NCI-H526 treated with DMSO at 0.1 percent for 48 hours (cell line): ENCODE measurements around the gene KCNJ3.
A peak's percentile ranks its signal among the peaks of the same experiment; 100 is the strongest.

ENCODE experiments used
- DNase-seq: peaks from one replicate; lab custom pipeline; 2025; lab: John Stamatoyannopoulos, UW

The KCNJ3 gene

DNA sequence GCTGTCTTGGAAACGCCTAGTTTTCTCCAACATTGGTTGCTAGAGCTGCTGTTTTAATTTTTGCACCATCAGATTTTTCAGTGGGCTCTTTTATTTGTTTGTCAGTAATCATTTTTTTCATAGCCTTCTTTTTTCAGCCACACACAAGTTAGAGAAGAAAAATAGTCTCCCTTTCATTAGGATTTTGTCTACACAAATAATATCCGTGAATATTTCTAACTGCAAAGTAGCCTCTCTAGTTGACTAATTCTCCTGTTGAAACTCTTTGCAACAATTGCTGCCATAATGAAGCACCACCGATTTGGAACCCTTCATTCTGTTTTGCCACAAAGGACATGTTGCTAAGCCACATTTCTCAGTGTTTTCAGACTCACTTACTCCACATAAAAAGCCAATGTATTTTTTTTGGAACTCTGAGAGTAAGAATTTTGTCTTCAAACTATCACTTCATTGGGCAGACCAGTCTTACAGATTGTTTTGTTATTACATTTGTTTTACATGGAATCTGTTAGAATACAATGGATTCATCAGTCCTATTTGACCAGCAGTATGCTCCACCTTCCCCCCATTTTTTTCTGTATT, 9.6 kb downstream of the KCNJ3 start:
- DNase-seq, result no peak

DNA sequence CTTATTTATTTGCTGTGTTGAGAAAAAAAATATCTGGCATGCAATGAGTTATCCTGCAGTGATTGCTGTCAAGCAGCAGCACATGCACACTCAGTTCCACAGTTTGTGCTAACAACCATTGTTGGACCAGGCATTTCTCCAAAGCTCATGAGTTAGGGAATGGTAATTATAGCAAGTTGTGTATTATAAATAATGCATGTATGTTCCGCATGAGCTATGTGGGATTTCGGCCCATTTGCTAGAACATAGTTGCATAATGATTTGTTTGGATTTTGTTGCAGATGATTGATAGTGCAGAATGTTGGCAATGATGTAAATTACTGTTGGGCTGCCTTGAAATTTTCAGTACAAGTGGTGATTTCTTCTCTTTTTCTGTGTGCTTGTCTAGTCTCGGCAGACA, 10.7 kb downstream of the KCNJ3 start:
- DNase-seq, result no peak

DNA sequence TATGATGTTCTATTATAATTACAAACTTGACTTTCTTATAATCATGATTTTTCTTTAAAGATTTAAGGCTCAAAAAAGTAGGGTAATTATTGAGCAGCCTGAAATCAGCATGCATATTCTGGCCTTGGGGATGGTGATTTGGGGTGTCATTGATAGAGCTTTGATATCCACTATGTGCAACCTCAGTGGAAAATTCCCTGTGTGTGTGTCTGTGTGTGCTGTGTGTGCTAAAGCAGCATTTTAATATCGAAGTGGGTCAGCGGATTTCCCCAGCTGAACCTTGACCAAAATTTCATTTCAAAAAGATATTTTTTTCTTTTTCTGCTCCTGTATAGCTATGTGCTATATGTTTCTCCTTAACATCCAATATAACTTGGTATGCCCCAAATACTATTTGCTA, 11.6 kb downstream of the KCNJ3 start:
- DNase-seq, result no peak

DNA sequence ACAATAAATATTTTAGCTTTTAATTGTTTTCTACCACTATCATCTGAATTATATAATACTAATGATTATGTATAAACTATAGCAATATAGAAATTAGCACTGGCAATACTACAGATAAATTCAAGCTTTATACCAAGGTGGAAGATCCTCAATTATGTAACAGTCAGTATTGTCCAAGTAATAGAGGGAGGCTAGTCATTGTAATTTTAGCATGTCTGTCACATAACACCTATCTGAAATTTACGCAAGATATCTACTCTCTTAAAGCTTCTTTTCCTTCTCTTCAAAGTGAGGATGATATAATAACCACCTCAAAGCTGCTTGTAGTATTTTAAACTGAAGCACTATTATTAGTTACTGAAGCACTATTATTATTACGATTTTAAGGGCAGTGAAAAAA, 12.2 kb downstream of the KCNJ3 start:
- DNase-seq, result no peak

DNA sequence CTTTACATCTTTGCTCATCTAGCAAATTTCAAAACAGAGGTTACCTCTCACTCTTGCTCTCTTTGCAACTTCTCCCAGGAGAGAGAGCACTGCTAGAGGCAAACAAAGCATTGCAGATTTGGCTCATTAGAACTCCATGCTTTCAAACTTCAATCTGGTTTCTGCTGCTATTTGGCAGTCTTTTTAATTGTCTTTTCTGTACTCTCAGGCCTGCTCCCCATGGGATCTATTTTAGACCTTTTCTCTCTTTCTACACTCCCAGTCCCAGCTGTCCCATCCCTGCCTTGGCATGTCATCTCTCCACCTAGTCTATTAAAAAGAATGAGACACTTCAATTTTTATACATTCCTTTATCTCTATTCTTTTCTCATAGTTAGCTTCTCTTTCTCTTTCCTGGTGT, 15.2 kb downstream of the KCNJ3 start:
- no peak for DNase-seq

DNA sequence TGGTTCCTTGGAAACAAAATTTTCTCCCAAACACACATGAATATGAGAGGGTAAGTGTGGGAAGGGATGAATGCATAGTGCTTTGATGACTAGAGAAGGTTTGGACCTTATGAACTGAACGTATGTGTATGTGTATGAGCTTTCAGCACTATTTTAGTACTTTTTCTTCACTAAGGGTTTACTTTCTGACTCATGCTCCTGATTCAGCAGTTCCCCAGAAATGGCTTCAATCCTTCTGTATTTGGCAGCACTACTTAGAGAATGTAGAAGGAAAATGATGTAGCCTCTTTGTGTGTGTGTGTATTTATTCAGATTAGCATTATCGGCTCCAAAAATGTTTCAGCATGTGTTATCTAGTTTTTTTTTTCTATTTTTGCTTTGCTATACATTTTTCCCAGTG, 22.2 kb downstream of the KCNJ3 start:
- DNase-seq, result no peak

DNA sequence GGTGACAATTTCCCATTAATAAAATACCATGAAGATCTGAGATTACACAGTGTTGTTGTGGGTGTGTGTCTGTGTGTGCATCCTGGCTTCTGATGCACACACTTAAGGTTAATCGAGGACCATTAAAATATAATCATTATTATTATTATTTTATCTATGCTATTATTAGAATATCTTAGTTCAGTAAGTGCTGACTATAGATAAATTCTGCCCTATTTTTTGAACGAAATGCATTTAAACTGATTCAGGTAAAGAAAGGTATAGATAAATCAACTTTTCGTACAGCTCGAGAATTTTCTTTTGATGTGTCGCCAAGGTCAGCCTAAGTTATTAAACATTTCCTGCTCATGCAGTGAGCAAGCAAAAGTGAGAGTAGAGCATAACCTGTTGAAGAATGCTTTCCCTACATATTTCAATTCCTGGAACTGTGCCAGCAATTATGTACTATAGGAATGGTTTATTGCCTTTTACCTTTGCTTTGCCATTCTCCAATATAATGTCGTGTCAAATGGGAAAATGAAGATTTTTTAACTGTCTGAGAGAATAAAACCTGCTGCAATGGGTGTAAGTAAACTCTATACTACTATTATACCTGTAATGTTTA, 25.8 kb downstream of the KCNJ3 start:
- DNase-seq, result no peak

DNA sequence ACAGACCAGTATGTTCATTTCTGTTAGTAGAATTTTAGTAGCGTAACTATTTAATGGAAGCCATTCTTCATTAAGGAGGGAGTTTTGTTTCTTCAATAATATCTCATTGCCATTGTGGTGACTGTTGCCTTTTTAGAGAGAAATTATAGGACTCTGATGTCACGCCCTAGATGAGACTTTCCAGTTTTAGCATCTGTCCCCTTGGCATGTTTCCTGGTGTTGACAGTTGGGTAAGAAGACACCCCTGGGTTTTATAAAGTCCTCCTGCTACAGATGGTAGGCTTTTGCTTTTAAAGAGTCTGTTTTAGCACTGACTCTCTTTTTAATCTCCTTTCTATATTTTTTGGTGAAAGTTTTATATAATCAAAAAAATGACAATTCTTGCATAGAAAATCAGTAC, 41.9 kb downstream of the KCNJ3 start:
- DNase-seq, result no peak

DNA sequence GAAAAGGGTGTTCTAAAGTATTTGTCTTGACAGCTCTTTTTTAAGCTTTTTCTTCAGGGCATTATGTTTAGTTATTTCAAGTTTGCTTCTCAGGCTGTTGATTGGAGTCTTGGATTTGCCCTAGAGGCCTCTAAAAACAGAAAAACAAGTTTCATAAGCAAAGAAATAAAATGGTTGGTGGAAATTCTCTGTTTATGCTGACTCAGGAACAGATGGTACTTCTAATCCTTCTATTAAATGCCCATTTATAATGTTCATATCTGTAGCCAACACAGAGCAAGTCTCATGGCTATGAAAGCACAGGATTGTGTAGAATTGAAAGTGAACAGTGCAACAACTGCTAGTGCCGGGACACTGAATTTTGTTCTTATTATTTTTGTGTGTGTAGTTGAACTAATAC, 60.4 kb downstream of the KCNJ3 start:
- DNase-seq, result no peak

DNA sequence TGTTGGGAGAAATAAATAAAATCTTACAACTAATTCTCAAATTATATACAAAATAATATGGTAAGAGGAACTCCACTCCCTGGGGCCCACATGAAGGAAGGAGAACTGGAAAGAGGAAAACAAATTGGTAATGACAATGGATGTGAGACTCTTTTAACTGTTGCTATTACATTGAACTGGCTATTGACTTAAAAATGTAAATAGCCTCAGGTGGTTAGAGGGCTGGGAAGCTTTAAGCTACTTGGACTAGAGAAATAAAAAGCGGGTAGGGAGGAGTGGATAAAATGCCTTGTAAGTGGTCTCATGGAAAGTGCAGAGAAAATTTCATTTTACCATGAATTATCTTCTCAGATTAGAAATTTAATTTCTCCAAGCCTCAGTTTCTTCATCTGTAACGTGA, 64.1 kb downstream of the KCNJ3 start:
- DNase-seq, result no peak

DNA sequence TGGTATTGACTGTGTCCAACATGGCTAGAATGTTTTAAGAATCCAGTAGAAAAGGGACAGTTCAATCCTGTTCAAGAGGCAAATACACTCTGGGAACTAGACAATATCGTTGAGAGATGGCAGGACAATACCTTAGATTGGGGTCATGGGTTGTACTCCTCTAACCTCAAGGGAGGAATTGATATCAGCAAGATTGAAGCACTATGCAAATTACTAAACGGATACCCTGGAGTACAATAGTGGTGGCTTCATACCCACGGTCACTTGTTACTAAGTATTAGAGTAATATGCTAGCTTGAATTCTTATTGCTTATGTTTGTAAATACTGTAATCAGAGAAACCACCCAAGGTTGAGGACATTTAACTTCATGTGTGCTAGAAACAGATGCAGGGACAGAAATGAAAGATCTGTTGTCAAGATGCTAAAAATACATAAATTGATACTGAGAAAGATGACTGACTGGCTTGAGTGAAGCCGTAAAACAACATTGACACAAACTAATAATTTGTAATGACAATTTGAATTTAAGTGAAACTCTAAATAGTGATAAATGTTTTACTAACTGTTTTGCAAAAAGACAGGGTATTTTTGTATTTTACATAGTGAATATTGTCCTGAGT, 73.3 kb downstream of the KCNJ3 start:
- DNase-seq, result peak; percentile 44

DNA sequence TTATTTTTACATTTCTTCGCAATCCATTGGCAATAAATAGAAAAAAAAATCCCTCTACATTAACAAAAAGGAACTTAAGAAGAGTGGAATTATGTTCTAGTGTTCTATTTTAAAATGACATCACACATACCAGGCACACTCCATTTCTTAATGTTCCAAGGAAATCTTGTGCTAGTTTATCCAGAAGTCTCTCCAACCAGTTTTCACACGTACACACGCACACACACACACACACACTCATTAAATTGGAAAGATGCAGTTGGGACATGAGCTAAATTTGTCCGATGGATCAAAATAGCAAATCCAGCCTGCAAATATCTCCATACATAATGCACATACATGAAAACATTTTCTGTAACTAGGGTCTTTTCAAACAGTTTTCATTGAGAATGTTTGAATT, 78.3 kb downstream of the KCNJ3 start:
- DNase-seq, result no peak

DNA sequence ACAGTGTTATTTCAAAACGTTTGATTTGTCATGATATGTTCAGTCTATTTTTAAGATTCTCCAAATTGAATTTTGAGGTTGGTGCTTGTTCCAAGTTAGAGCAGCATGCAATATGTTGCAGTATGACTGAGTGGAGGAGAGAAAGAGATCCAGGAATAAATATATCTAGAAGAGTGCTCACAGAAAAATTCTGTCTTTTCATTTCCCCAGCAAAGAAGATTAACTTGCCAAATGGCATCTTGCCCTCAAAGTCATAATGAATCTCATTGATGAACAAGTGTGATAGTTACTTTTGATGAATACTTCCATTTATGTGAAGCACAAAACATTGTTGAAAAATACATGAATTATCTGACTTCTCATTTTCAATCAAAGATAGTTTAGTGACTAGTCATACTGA, 95.9 kb downstream of the KCNJ3 start:
- no peak for DNase-seq

DNA sequence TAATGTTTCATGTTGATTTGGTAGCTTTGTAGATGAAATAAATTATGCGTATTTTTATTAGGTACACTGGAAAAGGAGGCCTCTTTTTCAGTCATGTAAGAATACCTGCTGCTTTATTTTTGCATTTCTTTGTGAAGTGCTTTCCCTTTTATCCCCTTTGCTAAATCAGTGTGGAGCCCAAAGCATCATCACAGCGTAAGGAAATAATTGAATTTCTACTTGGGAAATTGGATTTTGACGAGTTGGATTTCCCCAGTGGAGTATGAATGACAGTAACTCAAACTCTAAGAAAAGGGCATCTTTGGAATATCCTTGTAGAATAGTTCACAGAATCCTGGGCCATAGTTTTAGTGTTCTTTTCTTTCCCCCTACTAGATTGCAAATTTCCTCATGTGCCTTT, 97.2 kb downstream of the KCNJ3 start:
- DNase-seq, result no peak

DNA sequence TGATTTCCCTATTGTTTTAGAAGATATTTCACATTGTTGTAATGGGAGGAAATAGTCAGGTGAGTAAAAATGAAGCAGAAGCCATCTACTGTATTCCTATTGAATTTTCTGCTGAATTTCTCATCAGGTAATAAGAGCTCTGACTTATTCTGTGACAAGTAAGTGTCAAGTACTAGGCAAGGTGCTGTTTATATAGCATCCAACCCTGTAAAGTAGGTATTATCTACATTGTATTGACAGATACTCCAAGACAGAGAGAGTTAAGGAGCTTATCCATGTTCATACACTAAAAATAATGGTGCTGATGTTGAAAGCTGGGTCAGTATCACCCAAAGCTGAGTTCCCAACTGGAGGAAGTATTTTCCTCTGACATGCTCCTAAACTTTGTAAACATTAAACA, 106.0 kb downstream of the KCNJ3 start:
- DNase-seq, result no peak

DNA sequence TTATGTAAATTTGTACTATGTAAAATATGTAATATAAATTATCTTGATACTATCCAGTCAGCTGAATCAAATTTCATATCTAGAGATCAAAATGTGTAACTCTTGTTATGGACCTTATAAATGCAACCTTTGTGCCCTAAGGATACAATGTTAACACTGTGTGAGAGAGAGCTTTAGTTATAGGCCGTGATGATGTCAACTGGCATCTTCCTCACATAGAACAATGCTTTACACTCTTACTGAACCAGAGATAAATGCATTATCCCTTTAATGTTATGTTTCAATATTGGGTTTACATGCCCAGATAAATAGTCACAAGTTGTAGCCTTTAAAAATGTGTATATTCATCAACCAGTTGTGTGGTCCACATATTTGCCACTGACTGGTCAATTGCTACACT, 115.1 kb downstream of the KCNJ3 start:
- DNase-seq, result peak; percentile 20

DNA sequence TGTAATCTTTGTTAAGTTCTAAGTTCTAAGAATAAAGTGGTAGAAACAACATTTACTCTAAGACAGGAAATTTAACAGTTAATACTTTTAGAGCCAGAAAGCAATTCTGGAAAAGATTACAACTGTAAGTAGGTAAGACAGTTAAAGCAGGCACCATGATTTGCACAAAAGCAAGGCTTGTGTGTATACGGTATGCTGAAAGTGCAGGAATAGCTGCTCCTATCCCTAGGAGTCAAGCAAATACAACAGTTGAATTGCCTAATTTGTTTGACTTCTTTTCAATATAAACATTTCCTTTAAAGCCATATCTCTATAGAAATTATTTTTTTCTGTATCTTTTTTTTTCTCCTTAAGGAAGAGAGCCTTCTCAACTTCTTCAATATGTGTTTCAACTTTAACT, 116.4 kb downstream of the KCNJ3 start:
- no peak for DNase-seq

DNA sequence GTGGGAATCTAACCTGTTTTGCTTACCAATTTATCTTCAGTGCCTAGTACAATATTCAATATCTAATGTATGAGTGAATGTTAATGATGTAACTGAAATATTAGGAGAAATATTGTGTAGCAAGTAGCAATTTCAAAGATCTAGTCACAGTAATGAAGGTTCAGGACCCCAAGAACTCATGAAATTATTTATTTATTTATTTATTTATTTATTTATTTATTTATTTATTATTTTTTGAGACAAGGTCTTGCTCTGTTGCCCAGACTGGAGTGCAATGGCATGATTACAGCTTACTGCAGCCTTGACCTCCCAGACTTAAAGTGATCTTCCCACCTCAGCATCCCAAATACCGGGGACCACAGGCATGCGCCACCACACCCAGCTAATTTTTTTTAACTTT, 126.9 kb downstream of the KCNJ3 start:
- DNase-seq, result no peak

DNA sequence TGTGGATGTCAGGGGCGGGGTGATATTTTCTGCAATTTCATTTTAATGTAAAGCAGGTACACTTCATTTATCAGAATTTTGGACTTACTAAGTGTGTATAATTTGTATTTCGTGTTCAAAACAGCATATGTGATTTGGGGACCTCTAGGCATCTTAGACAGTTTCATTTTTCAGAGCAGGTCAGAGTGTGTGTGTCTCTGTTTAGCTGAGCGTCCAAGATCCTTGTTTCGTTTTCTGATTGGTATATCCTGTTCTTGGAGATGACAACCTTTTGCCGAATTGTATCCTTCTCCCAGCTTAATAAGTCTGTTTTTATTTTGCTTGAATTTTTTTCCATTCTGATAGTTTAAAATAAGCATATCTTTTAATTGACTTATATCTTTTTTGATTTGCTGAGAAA, 128.3 kb downstream of the KCNJ3 start:
- DNase-seq, result no peak

DNA sequence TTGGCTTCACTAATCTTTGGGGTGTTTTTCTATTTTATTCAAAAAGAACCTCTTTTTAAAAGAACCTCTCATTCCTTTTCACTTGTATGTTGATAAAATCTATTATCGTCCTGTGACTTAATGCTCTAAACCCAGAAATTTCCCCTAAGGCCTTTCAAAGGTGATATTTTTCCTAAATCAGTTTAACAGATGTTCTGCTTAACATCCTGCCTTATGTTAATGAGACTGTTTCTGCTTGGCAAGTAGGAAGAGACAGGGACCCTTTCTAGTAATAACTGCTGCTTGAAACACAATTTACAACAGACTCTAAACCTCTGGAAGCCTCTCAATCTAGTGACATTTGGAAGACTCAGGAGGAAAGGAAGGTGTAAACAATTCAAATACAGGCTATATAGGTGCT, 128.8 kb downstream of the KCNJ3 start:
- no peak for DNase-seq

DNA sequence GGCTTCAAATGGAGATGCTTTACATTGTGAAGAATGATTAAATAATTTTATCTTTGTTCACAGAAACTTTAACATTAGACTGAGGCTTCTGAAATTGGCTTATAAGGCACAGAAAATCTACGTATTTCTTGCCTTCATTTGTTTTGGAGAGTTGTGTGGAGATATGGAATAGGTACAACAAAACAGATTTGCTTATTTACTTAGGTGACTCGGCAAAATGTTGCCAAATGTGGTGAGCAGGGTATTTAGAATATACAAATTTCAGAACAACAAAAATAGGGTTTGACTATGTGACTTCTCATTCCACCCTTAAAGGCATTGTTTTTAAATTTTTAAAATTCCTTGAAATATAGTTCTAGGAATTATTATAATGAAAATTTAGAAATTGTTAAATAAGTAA, 134.2 kb downstream of the KCNJ3 start:
- DNase-seq, result no peak

DNA sequence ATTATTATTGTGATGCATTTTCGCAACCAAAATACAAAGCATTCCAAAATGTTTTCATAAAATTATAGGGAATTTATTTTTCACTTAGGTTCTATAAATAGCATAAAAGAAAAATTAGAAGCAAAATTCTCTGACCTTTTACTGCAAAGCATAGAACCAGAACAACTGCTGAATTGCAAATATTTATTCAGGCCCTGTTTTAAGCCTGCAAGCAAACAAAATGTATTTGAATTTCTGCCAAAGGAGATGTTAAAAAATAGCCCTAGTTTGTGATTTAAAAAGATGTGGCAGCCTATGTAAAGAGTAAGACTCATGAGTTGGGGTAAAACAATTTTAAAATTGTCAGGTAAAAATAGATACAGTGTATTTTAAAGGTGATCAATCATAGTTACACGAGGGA, 138.1 kb downstream of the KCNJ3 start:
- DNase-seq, result no peak

DNA sequence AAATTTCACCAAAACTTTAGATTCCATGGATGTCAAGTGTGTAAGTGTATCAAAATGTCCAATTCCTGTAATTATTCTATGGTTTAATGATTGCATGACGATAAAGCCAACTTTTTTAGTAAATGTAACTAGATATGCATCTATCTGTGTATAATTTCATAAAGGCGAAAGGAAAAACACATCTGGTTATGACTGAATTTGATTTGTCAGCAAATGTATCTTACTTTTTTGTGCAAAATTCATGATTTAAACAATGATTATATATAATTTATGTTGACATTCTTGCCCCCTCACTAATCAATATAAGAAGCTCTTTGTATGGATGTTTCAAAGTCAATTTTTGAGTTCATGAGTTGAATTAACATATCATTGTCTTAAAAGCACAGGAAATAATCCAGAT, 138.5 kb downstream of the KCNJ3 start:
- DNase-seq, result no peak

DNA sequence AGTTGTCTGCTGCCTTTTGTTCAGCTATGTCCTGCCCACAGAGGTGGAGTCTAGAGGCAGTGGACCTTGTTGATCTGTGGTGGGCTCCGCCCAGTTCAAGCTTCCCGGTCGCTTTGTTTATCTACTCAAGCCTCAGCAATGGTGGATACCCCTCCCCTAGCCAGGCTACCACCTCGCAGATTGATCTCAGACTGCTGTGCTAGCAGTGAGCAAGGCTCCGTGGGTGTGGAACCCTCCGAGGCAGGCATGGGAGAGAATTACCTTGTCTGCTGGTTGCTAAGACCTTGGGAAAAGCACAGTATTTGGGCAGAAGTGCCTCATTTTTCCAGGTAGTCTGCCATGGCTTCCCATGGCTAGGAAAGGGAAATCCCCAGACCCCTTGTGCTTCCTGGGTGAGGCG, 146.0 kb downstream of the KCNJ3 start:
- no peak for DNase-seq
